ENCODE measurements around the gene CDH5.

DNA sequence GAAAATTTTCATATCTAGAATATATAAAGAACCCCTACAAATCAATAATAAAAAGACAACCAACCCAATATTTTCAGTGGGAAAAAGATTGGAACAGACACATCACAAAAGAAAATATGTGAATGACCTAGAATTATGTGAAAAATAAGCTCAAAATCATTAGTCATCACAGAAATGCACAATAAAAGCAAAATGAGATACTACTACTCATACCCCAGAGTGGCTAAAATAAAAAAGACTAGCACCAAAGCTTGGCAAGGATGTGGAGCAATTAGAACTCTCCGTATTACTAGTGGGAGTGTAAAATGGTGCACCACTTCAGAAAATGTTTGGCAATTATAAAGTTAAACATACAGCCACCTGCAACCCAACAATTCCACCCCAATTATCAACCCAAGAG, 48.0 kb upstream of the CDH5 start:
- TF ChIP-seq, protein P1, sequence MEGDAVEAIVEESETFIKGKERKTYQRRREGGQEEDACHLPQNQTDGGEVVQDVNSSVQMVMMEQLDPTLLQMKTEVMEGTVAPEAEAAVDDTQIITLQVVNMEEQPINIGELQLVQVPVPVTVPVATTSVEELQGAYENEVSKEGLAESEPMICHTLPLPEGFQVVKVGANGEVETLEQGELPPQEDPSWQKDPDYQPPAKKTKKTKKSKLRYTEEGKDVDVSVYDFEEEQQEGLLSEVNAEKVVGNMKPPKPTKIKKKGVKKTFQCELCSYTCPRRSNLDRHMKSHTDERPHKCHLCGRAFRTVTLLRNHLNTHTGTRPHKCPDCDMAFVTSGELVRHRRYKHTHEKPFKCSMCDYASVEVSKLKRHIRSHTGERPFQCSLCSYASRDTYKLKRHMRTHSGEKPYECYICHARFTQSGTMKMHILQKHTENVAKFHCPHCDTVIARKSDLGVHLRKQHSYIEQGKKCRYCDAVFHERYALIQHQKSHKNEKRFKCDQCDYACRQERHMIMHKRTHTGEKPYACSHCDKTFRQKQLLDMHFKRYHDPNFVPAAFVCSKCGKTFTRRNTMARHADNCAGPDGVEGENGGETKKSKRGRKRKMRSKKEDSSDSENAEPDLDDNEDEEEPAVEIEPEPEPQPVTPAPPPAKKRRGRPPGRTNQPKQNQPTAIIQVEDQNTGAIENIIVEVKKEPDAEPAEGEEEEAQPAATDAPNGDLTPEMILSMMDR (IDR thresholded peaks at IDR 0.05) = no peak
- TF ChIP-seq, protein P2, sequence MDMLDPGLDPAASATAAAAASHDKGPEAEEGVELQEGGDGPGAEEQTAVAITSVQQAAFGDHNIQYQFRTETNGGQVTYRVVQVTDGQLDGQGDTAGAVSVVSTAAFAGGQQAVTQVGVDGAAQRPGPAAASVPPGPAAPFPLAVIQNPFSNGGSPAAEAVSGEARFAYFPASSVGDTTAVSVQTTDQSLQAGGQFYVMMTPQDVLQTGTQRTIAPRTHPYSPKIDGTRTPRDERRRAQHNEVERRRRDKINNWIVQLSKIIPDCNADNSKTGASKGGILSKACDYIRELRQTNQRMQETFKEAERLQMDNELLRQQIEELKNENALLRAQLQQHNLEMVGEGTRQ (IDR thresholded peaks at IDR 0.05; ENCODE audit: borderline replicate concordance, low read depth, low read length) = no peak
- TF ChIP-seq, protein P3, sequence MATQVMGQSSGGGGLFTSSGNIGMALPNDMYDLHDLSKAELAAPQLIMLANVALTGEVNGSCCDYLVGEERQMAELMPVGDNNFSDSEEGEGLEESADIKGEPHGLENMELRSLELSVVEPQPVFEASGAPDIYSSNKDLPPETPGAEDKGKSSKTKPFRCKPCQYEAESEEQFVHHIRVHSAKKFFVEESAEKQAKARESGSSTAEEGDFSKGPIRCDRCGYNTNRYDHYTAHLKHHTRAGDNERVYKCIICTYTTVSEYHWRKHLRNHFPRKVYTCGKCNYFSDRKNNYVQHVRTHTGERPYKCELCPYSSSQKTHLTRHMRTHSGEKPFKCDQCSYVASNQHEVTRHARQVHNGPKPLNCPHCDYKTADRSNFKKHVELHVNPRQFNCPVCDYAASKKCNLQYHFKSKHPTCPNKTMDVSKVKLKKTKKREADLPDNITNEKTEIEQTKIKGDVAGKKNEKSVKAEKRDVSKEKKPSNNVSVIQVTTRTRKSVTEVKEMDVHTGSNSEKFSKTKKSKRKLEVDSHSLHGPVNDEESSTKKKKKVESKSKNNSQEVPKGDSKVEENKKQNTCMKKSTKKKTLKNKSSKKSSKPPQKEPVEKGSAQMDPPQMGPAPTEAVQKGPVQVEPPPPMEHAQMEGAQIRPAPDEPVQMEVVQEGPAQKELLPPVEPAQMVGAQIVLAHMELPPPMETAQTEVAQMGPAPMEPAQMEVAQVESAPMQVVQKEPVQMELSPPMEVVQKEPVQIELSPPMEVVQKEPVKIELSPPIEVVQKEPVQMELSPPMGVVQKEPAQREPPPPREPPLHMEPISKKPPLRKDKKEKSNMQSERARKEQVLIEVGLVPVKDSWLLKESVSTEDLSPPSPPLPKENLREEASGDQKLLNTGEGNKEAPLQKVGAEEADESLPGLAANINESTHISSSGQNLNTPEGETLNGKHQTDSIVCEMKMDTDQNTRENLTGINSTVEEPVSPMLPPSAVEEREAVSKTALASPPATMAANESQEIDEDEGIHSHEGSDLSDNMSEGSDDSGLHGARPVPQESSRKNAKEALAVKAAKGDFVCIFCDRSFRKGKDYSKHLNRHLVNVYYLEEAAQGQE (IDR thresholded peaks at IDR 0.05; ENCODE audit: low read depth, low read length) = no peak
- TF ChIP-seq TCF12 (IDR thresholded peaks at IDR 0.05) (no peak), SIN3A (IDR thresholded peaks at IDR 0.05; ENCODE audit: borderline replicate concordance, low read depth, low read length) (no peak)
